ENCODE data around the gene KCNC4.

Gene KCNC4

DNA sequence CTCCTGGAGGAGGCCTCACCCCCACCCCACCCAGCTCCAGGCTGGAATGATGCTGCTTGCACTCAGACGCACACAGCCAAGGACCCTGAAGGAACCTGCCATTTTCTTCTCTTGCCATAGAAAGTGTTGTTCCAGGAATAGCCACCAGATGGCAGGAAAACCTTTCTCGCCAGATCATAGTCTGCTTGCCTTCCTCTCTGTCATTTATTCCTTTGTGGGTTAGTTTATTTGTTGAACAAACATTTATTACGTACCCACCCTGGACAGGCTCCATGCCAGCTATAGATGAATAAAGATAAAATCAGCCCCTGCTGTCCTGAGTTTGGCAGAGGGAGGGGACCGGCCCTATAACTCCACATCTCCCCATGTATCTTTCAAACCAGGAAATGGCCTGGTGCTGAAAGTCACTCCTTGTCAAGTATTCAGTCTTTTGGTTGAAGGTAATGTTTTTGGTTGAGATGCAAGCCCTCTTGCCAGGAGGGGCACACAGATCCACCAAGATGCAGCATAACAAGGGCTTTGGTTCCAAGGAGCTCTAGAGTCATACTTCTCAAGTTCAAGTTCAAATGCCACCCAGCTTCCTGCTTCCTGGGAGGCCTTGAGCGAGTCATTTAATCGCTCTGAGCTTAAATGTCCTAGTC, 7.0 kb upstream of the KCNC4 start:
- TF ChIP-seq, protein P1, sequence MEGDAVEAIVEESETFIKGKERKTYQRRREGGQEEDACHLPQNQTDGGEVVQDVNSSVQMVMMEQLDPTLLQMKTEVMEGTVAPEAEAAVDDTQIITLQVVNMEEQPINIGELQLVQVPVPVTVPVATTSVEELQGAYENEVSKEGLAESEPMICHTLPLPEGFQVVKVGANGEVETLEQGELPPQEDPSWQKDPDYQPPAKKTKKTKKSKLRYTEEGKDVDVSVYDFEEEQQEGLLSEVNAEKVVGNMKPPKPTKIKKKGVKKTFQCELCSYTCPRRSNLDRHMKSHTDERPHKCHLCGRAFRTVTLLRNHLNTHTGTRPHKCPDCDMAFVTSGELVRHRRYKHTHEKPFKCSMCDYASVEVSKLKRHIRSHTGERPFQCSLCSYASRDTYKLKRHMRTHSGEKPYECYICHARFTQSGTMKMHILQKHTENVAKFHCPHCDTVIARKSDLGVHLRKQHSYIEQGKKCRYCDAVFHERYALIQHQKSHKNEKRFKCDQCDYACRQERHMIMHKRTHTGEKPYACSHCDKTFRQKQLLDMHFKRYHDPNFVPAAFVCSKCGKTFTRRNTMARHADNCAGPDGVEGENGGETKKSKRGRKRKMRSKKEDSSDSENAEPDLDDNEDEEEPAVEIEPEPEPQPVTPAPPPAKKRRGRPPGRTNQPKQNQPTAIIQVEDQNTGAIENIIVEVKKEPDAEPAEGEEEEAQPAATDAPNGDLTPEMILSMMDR (IDR thresholded peaks at IDR 0.05; ENCODE audit: low read length, missing control alignments): peak; percentile 94
- DNase-seq (ENCODE audit: low read depth): peak; percentile 82
- H3K4me3 ChIP-seq (replicated peaks; ENCODE audit: low read depth, low read length): no peak overlapping the region

DNA sequence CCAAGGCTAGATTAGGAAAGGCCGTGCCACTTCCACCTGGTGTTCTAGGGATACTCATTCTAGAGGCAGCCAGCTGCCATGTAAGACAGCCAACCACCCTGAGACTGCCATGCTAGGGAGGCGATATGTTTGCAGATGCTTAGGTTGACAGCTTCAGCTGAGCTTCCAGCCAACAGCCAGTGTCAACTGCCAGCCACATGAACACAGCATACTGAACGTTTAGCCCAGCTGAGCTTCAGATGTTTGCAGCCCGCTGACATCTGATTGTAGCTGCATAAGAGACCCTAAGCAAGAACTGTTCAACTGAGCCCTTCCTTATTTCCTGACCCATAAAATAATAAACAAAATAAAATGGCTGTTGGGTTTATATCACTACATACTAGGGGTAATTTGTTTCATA, 5.0 kb upstream of the KCNC4 start:
- TF ChIP-seq, protein P1 (IDR thresholded peaks at IDR 0.05; ENCODE audit: low read length, missing control alignments): no peak
- H3K4me3 ChIP-seq (replicated peaks; ENCODE audit: low read depth, low read length): no peak overlapping the region
- DNase-seq (ENCODE audit: low read depth): no peak

DNA sequence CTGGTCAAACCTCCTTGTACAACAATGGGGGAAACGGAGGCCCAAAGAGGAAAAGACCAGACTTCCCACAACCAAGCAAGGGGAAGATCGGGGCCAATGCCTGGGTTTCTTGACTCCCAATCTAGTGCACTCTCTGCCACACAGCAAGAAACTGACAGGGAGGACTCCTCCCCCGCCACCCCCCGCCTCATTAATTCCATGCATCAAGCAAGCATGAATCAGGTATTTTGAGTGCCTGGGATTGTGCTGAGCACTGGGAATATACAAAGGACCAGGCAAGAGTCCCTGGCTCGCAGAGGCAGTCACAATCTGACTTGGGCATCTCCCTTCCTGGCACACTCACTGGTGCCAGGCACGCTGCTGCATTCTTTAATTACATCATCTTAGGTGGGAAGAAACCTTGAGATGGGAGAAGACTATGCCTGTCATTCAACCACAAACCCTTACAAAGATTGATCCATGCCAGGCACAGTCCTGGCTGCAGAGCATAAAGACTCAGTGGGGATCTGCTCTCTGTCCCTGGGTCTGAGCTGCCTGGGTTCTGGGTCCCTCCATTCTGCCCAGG, 4.4 kb upstream of the KCNC4 start:
- TF ChIP-seq, protein P1 (IDR thresholded peaks at IDR 0.05; ENCODE audit: low read length, missing control alignments): no peak
- no peak overlapping the region for H3K4me3 ChIP-seq (replicated peaks; ENCODE audit: low read depth, low read length)
- no peak for DNase-seq (ENCODE audit: low read depth)

DNA sequence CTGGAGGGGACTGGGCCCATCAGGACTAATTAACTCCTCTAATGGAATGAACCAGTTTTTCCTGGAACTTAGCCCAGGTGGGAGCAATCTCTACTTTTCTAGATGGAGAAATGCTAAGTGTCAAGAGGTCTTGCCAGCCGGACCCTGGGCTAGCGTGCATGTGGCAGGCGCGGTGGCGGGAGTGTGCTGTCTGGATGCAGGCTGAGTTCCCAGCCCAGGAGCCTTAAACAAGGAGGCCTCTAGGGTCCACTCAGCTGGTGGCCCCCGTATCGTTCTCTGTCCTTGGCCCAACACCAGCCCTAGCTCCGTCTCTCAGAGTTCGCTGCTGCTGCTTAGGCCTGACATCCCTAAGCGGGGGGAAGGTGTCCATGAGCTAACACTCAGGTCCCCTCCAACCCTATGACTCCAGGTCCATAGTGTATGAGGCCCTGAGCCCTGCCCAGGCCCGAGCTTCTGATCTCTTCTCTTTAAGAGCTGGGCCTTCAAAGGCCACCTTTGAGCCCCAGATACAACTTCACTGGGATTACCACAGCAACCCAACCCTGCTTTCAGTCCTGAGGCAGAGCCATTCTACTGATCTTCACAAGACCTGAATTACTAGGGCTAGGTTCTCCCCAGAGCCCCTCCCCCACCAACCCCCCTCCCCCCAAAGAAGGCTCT, 3.7 kb upstream of the KCNC4 start:
- no peak overlapping the region for H3K4me3 ChIP-seq (replicated peaks; ENCODE audit: low read depth, low read length)
- DNase-seq (ENCODE audit: low read depth): no peak
- TF ChIP-seq, protein P1 (IDR thresholded peaks at IDR 0.05; ENCODE audit: low read length, missing control alignments): no peak

DNA sequence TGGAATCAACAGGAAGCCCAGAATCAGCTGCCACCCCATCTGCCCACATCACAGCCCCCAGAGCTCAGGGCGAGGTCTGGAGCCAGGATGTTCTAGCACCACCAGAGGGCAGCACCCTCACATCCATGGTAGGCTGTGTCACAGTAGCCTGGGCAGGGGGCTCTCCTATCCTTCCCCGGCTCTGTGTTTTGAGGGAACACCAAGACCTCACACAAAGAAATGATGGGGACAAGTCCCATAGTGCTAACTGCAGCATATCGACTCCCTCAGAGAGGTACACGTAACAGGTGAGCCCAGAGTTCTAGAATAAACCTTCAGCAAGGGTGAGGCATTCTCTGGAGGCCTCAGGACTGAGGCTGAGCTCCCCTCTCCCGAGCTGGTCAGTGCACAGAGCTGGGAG, 2.3 kb upstream of the KCNC4 start:
- TF ChIP-seq, protein P1 (IDR thresholded peaks at IDR 0.05; ENCODE audit: low read length, missing control alignments): peak; percentile 92
- H3K4me3 ChIP-seq (replicated peaks; ENCODE audit: low read depth, low read length): no peak overlapping the region
- peak; percentile 57 for DNase-seq (ENCODE audit: low read depth)

DNA sequence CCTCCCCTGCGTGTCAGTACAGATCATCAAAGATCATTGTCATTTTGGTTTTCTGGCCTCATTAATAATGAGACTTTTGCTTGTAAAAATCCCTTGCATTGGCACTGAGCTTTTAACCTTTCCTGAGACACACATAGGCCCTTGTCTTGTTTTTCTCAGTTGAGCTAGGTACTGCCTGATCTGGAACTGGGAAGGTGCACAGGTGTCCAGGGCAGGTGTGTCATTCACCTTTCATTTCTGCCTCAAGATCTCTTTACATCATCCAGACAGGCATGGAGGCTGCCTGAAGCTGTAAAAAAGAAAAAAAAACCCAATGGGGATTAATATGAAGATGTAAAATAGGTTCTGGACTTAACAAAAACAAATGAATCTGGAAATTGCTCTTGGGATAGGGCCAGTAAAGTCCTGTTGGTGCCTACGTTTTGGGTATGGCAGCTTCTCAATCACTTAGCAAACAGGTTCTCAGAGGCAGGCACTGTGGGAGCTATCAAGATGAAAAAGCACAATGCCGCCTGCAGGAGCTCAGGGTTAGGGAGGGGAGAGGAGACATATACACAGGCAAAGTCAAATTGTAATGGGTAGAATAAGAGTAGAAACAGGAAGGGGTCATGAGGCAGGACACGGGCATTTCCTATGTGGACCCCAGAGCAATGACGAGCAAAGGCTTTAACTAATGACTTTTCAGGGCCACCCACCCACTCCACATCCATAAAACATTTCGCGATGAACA, 1.0 kb upstream of the KCNC4 start:
- TF ChIP-seq, protein P1 (IDR thresholded peaks at IDR 0.05; ENCODE audit: low read length, missing control alignments): no peak
- peak overlapping the region; percentile 54 for H3K4me3 ChIP-seq (replicated peaks; ENCODE audit: low read depth, low read length)
- no peak for DNase-seq (ENCODE audit: low read depth)
